ENCODE results near the gene AOC1.

AOC1 gene

GRCh38 chr7:150854066-150855000 is 2.0 kb downstream of the AOC1 start:
- no peaks in the 10 kb centered on the region for H3K27me3 ChIP-seq (ENCODE audit: control insufficient read depth, insufficient read depth, low read length)
- H3K36me3 ChIP-seq (ENCODE audit: control insufficient read depth, insufficient read depth, low read length): no peaks in the 10 kb centered on the region
- no peak overlapping the region for H3K4me2 ChIP-seq (ENCODE audit: low read length)
- no peak overlapping the region for H3K27ac ChIP-seq
- TF ChIP-seq CTCF (IDR thresholded peaks at IDR 0.05): no peak
- H3K9me3 ChIP-seq (ENCODE audit: control insufficient read depth, low read length): no peaks in the 10 kb centered on the region
- H2AFZ ChIP-seq: no peak overlapping the region
- no peak overlapping the region for H3K4me3 ChIP-seq (ENCODE audit: low read depth, low read length)
- H3K4me1 ChIP-seq: no peaks in the 10 kb centered on the region
- no peak overlapping the region for H3K9ac ChIP-seq
- H3K79me2 ChIP-seq: no peaks in the 10 kb centered on the region

- H3K27me3 ChIP-seq (ENCODE audit: control insufficient read depth, insufficient read depth, low read length): no peaks in the 10 kb centered on the region
- no peak overlapping the region for H2AFZ ChIP-seq
- H3K36me3 ChIP-seq (ENCODE audit: control insufficient read depth, insufficient read depth, low read length): no peaks in the 10 kb centered on the region
- no peak overlapping the region for H3K27ac ChIP-seq
- TF ChIP-seq CTCF (IDR thresholded peaks at IDR 0.05): no peak
- no peaks in the 10 kb centered on the region for H3K9me3 ChIP-seq (ENCODE audit: control insufficient read depth, low read length)
- H3K4me3 ChIP-seq (ENCODE audit: low read depth, low read length): no peak overlapping the region
- no peak overlapping the region for H3K4me2 ChIP-seq (ENCODE audit: low read length)
- no peaks in the 10 kb centered on the region for H3K4me1 ChIP-seq
- H3K79me2 ChIP-seq: no peaks in the 10 kb centered on the region
- no peak overlapping the region for H3K9ac ChIP-seq
Measured at GRCh38 chr7:150855046-150855445, 2.7 kb downstream of the AOC1 start.

- no peak overlapping the region for H3K9ac ChIP-seq
- H3K4me2 ChIP-seq (ENCODE audit: low read length): no peak overlapping the region
- H3K4me3 ChIP-seq (ENCODE audit: low read depth, low read length): no peak overlapping the region
- H3K79me2 ChIP-seq: no peaks in the 10 kb centered on the region
- H3K9me3 ChIP-seq (ENCODE audit: control insufficient read depth, low read length): no peaks in the 10 kb centered on the region
- H2AFZ ChIP-seq: no peak overlapping the region
- H3K27me3 ChIP-seq (ENCODE audit: control insufficient read depth, insufficient read depth, low read length): no peaks in the 10 kb centered on the region
- H3K27ac ChIP-seq: no peak overlapping the region
- no peaks in the 10 kb centered on the region for H3K36me3 ChIP-seq (ENCODE audit: control insufficient read depth, insufficient read depth, low read length)
- TF ChIP-seq CTCF (IDR thresholded peaks at IDR 0.05): no peak
- no peaks in the 10 kb centered on the region for H3K4me1 ChIP-seq
Measured at GRCh38 chr7:150855476-150856302, 3.4 kb downstream of the AOC1 start.

GRCh38 chr7:150856303-150857275 is 4.3 kb downstream of the AOC1 start:
- Histone ChIP-seq H3K4me2 (ENCODE audit: low read length) (no peak overlapping the region), H3K9ac (no peak overlapping the region), H3K4me1 (no peaks in the 10 kb centered on the region), H3K4me3 (ENCODE audit: low read depth, low read length) (no peak overlapping the region), H3K79me2 (no peaks in the 10 kb centered on the region), H3K36me3 (ENCODE audit: control insufficient read depth, insufficient read depth, low read length) (no peaks in the 10 kb centered on the region), H3K9me3 (ENCODE audit: control insufficient read depth, low read length) (no peaks in the 10 kb centered on the region), H3K27me3 (ENCODE audit: control insufficient read depth, insufficient read depth, low read length) (no peaks in the 10 kb centered on the region), H2AFZ (no peak overlapping the region), H3K27ac (no peak overlapping the region)
- TF ChIP-seq CTCF (IDR thresholded peaks at IDR 0.05): no peak
